HCT116 (cell line): Measurements from ENCODE around the gene BSPRY. TPM values are rescaled to one million over a fixed set of nuclear protein-coding genes. Genes with fewer than 3 reads are reported as not detected.

Source experiments
- ATAC-seq: fragments of 200-7000 bp; cut with Tn5 transposase; 2 replicates; pipeline ENCODE4 v1.9.1; 2020; ENCODE audit warnings: mild to moderate bottlenecking, moderate library complexity
- BruUV-seq: library from RNA; stranded (reverse); fragments of 400-500 nt; replicated peaks from 2 replicates; lab custom pipeline; 2021; lab: Mats Ljungman, UMichigan
- CTCF ChIA-PET: fragments of 300-600 bp; sonication (Branson Sonifier 250); formaldehyde crosslinking; loops from one replicate; lab custom pipeline; 2021; ENCODE audit warnings: antibody characterized with exemption; lab: Charles Lee
- POLR2A ChIA-PET: fragments of 300-600, 350-600 bp; sonication (Branson Sonifier 250); formaldehyde crosslinking; loops from one replicate; lab custom pipeline; 2021; ENCODE audit warnings: antibody characterized with exemption; lab: Charles Lee
- RAD21 ChIA-PET, 2 experiments: fragments of 300-600 bp; sonication (Branson Sonifier 250); formaldehyde crosslinking; loops; one replicate each; lab custom pipeline; 2023; ENCODE audit warnings: low total read pairs in 2 of 2; ENCODE audit not compliant: uncharacterized antibody in 2 of 2, unreplicated experiment in 2 of 2, low non-redundant PET in 1 of 2; lab: Charles Lee
- DNase-seq: peaks from one replicate; pipeline ENCODE4 v3.0.0-alpha.2; 2010; ENCODE audit warnings: low read depth, low spot score
- H2AFZ ChIP-seq: fragments of 200-600 bp; shearing (Covaris generic), sonication (generic); 2 replicates; pipeline ENCODE4 v1.6.1; 2017; ENCODE audit warnings: low read depth, mixed run types, mixed read lengths, antibody characterized with exemption, low read length; ENCODE audit not compliant: poor library complexity, severe bottlenecking
- H3K27ac ChIP-seq: 2 replicates; pipeline ENCODE4 v1.5.1; 2012; ENCODE audit warnings: low read depth, low read length
- H3K27me3 ChIP-seq: fragments of 200-600 bp; sonication (generic); 2 replicates; pipeline ENCODE4 v1.6.1; 2016; ENCODE audit warnings: mixed run types, low read length, mixed read lengths; ENCODE audit not compliant: insufficient read depth
- H3K36me3 ChIP-seq, 2 experiments: fragments of 200-500 bp in 1 of 2; fragments of 200-600 bp in 1 of 2; sonication (Bioruptor generic) in 1 of 2; sonication (generic) in 1 of 2; 2 replicates each; pipeline versions ENCODE4 v1.5.1 to v1.6.1; 2014 to 2016; ENCODE audit warnings: low read length in 2 of 2, inconsistent platforms in 1 of 2, mixed read lengths in 1 of 2, mixed run types in 1 of 2; ENCODE audit not compliant: insufficient read depth in 2 of 2, control insufficient read depth in 1 of 2
- H3K4me1 ChIP-seq, 2 experiments: fragments of 200-600 bp in 1 of 2; sonication (generic) in 1 of 2; 2 replicates each; pipeline versions ENCODE4 v1.5.1 to v1.6.1; 2012 to 2017; ENCODE audit warnings: low read length in 2 of 2, inconsistent platforms in 1 of 2, mild to moderate bottlenecking in 1 of 2, mixed read lengths in 1 of 2, mixed run types in 1 of 2, moderate library complexity in 1 of 2; ENCODE audit not compliant: insufficient read depth in 2 of 2, control insufficient read depth in 1 of 2
- H3K4me2 ChIP-seq: fragments of 200-600 bp; sonication (generic); 2 replicates; pipeline ENCODE4 v1.6.1; 2017; ENCODE audit warnings: mixed run types, low read length, mixed read lengths
- H3K4me3 ChIP-seq, 2 experiments: fragments of 200-600 bp in 1 of 2; sonication (generic) in 1 of 2; replicated peaks in 1 of 2; 2 replicates each; pipeline ENCODE4 v1.5.1; 2011 to 2016; ENCODE audit warnings: low read length in 2 of 2, control low read depth in 1 of 2, low read depth in 1 of 2, mild to moderate bottlenecking in 1 of 2, mixed read lengths in 1 of 2, mixed run types in 1 of 2
- H3K79me2 ChIP-seq: fragments of 200-600 bp; sonication (generic); 2 replicates; pipeline ENCODE4 v1.6.1; 2017; ENCODE audit warnings: mild to moderate bottlenecking, mixed run types, low read length, moderate library complexity, mixed read lengths; ENCODE audit not compliant: insufficient read depth
- H3K9ac ChIP-seq: fragments of 200-600 bp; sonication (generic); 2 replicates; pipeline ENCODE4 v1.6.1; 2016; ENCODE audit warnings: low read length, mixed read lengths
- H3K9me2 ChIP-seq: fragments of 200-600 bp; sonication (generic), shearing (Covaris generic); 2 replicates; pipeline ENCODE4 v1.6.1; 2017; ENCODE audit warnings: mixed run types, mild to moderate bottlenecking, moderate library complexity; ENCODE audit not compliant: insufficient read depth
- H3K9me3 ChIP-seq, 2 experiments: fragments of 200-500 bp in 1 of 2; fragments of 200-600 bp in 1 of 2; sonication (Bioruptor generic) in 1 of 2; sonication (generic) in 1 of 2; 2 replicates each; pipeline ENCODE4 v1.6.1; 2014 to 2017; ENCODE audit warnings: low read length in 2 of 2, mixed read lengths in 2 of 2, inconsistent platforms in 1 of 2, low read depth in 1 of 2, mild to moderate bottlenecking in 1 of 2, mixed run types in 1 of 2, moderate library complexity in 1 of 2; ENCODE audit not compliant: control insufficient read depth in 1 of 2, insufficient read depth in 1 of 2
- H4K20me1 ChIP-seq: fragments of 200-600 bp; sonication (generic), shearing (Covaris generic); 2 replicates; pipeline ENCODE4 v1.6.1; 2017; ENCODE audit warnings: mixed run types, mild to moderate bottlenecking, moderate library complexity; ENCODE audit not compliant: insufficient read depth
- CBX3 ChIP-seq: IDR thresholded peaks from 2 replicates; pipeline ENCODE4 v1.6.1; 2012; ENCODE audit warnings: low read depth
- EGR1 ChIP-seq: IDR thresholded peaks from 2 replicates; pipeline ENCODE4 v1.6.1; 2012; ENCODE audit warnings: low read depth
- EZH2 ChIP-seq: fragments of 200-600 bp; sonication (generic); IDR thresholded peaks from 2 replicates; pipeline ENCODE4 v1.6.1; 2017; ENCODE audit warnings: antibody characterized with exemption, mixed run types
- POLR2A ChIP-seq: IDR thresholded peaks from 2 replicates; pipeline ENCODE4 v1.7.0; 2011; ENCODE audit warnings: borderline replicate concordance; ENCODE audit not compliant: insufficient read depth, insufficient read length; ENCODE audit errors: extremely low read depth
- RAD21 ChIP-seq: IDR thresholded peaks from 2 replicates; pipeline ENCODE4 v1.6.1; 2012; ENCODE audit warnings: low read depth, mild to moderate bottlenecking
- SIN3A ChIP-seq: IDR thresholded peaks from 2 replicates; pipeline ENCODE4 v1.6.1; 2012; ENCODE audit warnings: low read depth
- YY1 ChIP-seq: IDR thresholded peaks from 2 replicates; pipeline ENCODE4 v1.6.1; 2011; ENCODE audit warnings: low read length, low read depth, moderate library complexity, mild to moderate bottlenecking; ENCODE audit not compliant: insufficient replicate concordance; ENCODE audit errors: extremely low read depth
- ZFX ChIP-seq: fragments of 450-650 bp; IDR thresholded peaks from 2 replicates; pipeline ENCODE4 v1.6.1; 2017
- intact Hi-C: fragments of 100-400 bp; cut with micrococcal nuclease; formaldehyde crosslinking; loops from 2 replicates; pipeline ENCODE4 v1.10.0; 2022
- total RNA-seq: library from RNA; stranded (reverse); gene quantifications from one replicate; pipeline ENCODE4 v1.2.1, GENCODE V29; 2021; ENCODE audit not compliant: unreplicated experiment
- TF ChIP-seq, protein P1 (sequence below): IDR thresholded peaks from 2 replicates; pipeline ENCODE4 v1.6.1; 2012; ENCODE audit warnings: low read depth
- TF ChIP-seq, protein P2 (sequence below): IDR thresholded peaks from 2 replicates; pipeline ENCODE4 v1.6.1; 2012
- TF ChIP-seq, protein P3 (sequence below): IDR thresholded peaks from 2 replicates; pipeline ENCODE4 v1.6.1; 2011; ENCODE audit warnings: mild to moderate bottlenecking, low read length, moderate library complexity; ENCODE audit not compliant: insufficient replicate concordance; ENCODE audit errors: extremely low read depth

The BSPRY gene
- total RNA-seq, 1 experiment from 2014 or later: 22.7 TPM

DNA sequence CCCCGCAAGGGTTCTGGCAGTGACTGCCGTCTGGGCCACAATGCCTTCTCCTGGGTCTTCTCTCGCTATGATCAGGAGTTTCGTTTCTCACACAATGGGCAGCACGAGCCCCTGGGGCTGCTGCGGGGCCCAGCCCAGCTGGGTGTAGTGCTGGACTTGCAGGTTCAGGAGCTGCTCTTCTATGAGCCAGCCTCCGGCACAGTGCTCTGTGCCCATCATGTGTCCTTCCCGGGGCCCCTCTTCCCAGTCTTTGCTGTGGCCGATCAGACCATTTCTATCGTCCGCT is 20.5 kb downstream of the BSPRY start:
- H3K79me2 ChIP-seq: no peaks in the 10 kb centered on the region
- H3K4me2 ChIP-seq: no peak overlapping the region
- intact Hi-C loops: no loop called here
- H3K36me3 ChIP-seq: peaks cover 6 to 7% of the 10 kb centered on the region in 2 experiments; a peak in 2 of 4 replicates
- no peak for DNase-seq
- H2AFZ ChIP-seq: no peak overlapping the region
- BruUV-seq: no TSS peak
- H3K27me3 ChIP-seq: no peaks in the 10 kb centered on the region
- no peak overlapping the region for H3K9ac ChIP-seq
- H3K4me1 ChIP-seq: no peaks in the 10 kb centered on the region
- ChIA-PET RAD21 (no interaction called here), CTCF (no interaction called here), POLR2A (no interaction called here)
- no peak overlapping the region for H3K27ac ChIP-seq
- no peak for TF ChIP-seq RAD21
- TF ChIP-seq CBX3: no peak
- no peak for TF ChIP-seq EGR1
- TF ChIP-seq SIN3A: no peak
- TF ChIP-seq, protein P1, sequence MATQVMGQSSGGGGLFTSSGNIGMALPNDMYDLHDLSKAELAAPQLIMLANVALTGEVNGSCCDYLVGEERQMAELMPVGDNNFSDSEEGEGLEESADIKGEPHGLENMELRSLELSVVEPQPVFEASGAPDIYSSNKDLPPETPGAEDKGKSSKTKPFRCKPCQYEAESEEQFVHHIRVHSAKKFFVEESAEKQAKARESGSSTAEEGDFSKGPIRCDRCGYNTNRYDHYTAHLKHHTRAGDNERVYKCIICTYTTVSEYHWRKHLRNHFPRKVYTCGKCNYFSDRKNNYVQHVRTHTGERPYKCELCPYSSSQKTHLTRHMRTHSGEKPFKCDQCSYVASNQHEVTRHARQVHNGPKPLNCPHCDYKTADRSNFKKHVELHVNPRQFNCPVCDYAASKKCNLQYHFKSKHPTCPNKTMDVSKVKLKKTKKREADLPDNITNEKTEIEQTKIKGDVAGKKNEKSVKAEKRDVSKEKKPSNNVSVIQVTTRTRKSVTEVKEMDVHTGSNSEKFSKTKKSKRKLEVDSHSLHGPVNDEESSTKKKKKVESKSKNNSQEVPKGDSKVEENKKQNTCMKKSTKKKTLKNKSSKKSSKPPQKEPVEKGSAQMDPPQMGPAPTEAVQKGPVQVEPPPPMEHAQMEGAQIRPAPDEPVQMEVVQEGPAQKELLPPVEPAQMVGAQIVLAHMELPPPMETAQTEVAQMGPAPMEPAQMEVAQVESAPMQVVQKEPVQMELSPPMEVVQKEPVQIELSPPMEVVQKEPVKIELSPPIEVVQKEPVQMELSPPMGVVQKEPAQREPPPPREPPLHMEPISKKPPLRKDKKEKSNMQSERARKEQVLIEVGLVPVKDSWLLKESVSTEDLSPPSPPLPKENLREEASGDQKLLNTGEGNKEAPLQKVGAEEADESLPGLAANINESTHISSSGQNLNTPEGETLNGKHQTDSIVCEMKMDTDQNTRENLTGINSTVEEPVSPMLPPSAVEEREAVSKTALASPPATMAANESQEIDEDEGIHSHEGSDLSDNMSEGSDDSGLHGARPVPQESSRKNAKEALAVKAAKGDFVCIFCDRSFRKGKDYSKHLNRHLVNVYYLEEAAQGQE: no peak
- no peak for TF ChIP-seq YY1
- TF ChIP-seq ZFX: no peak
- TF ChIP-seq EZH2: no peak
- TF ChIP-seq, protein P2, sequence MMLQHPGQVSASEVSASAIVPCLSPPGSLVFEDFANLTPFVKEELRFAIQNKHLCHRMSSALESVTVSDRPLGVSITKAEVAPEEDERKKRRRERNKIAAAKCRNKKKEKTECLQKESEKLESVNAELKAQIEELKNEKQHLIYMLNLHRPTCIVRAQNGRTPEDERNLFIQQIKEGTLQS: no peak
- TF ChIP-seq, protein P3, sequence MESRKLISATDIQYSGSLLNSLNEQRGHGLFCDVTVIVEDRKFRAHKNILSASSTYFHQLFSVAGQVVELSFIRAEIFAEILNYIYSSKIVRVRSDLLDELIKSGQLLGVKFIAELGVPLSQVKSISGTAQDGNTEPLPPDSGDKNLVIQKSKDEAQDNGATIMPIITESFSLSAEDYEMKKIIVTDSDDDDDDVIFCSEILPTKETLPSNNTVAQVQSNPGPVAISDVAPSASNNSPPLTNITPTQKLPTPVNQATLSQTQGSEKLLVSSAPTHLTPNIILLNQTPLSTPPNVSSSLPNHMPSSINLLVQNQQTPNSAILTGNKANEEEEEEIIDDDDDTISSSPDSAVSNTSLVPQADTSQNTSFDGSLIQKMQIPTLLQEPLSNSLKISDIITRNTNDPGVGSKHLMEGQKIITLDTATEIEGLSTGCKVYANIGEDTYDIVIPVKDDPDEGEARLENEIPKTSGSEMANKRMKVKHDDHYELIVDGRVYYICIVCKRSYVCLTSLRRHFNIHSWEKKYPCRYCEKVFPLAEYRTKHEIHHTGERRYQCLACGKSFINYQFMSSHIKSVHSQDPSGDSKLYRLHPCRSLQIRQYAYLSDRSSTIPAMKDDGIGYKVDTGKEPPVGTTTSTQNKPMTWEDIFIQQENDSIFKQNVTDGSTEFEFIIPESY: no peak
- no peak for TF ChIP-seq POLR2A
- no peaks in the 10 kb centered on the region for H4K20me1 ChIP-seq
- no peak for ATAC-seq
- no peaks in the 10 kb centered on the region for H3K9me3 ChIP-seq
- H3K4me3 ChIP-seq: no peak overlapping the region
- no peaks in the 10 kb centered on the region for H3K9me2 ChIP-seq
